Epithelial cell of esophagus (primary cell): ENCODE results near the gene KIAA0825.

Experiments
- DNase-seq: peaks from one replicate; pipeline ENCODE4 v3.0.0; 2010; ENCODE audit warnings: low read depth
- H3K4me3 ChIP-seq: 2 replicates; pipeline ENCODE4 v1.5.1; 2011; ENCODE audit warnings: mild to moderate bottlenecking, low read length, control low read depth
- TF ChIP-seq, protein P1 (sequence below): IDR thresholded peaks from 2 replicates; pipeline ENCODE4 v1.5.1; 2011; ENCODE audit warnings: low read depth, mild to moderate bottlenecking, low read length, control low read depth, inconsistent platforms; ENCODE audit not compliant: insufficient read depth; ENCODE audit errors: missing control alignments

Gene KIAA0825

DNA sequence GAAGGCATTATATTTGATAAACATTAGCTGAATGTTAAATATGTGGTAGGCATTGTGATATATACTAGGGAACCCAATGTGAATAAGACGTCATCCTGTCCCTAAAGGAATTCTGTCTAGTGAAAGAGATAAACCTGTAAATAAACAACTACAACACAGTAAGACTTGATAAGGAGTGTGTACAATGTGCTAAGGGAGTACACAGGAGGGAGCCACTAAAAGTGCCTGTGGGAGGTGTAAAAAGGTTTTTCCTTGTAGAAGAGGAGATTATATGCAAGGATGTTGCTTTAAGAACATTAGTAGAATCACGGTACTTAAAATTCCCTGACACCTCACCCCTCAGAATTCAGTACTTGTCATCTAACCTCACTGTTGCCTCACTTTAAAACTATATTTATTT lies 91.7 kb downstream of the KIAA0825 start:
- H3K4me3 ChIP-seq = no peak overlapping the region
- no peak for DNase-seq
- TF ChIP-seq, protein P1, sequence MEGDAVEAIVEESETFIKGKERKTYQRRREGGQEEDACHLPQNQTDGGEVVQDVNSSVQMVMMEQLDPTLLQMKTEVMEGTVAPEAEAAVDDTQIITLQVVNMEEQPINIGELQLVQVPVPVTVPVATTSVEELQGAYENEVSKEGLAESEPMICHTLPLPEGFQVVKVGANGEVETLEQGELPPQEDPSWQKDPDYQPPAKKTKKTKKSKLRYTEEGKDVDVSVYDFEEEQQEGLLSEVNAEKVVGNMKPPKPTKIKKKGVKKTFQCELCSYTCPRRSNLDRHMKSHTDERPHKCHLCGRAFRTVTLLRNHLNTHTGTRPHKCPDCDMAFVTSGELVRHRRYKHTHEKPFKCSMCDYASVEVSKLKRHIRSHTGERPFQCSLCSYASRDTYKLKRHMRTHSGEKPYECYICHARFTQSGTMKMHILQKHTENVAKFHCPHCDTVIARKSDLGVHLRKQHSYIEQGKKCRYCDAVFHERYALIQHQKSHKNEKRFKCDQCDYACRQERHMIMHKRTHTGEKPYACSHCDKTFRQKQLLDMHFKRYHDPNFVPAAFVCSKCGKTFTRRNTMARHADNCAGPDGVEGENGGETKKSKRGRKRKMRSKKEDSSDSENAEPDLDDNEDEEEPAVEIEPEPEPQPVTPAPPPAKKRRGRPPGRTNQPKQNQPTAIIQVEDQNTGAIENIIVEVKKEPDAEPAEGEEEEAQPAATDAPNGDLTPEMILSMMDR = no peak

DNA sequence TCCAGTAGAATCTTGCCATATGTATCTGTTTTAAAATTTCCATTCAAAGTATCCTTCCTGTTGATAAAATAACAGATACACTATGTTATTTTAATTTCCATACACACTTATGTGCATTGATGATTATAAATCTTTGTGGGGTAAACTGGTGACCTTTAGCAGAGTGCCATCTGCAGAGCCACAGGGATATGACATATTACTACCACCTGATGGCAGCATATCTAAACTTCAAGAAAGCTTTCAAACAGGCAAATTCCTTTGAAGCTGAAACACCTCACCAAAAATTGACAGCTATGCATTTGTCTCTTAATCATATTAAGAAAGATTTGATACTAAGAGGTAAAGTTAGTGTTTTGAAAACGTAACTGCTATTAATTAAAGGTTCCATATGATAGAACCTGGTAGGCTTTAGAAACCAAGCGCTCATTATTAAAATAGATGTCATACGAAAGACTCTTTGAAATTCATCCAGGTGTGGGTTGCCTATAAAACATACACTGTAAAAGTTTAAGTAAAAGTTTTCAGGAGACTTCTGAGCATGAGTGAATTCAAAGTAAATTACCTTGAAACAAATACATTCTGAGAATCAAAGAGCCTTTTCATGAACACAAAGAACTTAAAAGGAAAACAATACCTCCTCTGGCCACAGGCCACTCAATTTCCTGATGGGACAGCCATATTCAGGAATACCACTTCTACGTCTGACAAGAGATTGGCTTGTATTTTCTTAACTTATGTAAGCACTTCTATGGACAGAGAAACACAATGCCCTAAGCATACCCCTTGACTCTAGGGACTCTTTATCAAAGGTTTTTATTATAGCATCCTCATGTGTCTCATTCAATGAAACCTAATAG lies 93.3 kb downstream of the KIAA0825 start:
- TF ChIP-seq, protein P1 = peak; percentile 72
- DNase-seq = peak; percentile 60
- H3K4me3 ChIP-seq = no peak overlapping the region

DNA sequence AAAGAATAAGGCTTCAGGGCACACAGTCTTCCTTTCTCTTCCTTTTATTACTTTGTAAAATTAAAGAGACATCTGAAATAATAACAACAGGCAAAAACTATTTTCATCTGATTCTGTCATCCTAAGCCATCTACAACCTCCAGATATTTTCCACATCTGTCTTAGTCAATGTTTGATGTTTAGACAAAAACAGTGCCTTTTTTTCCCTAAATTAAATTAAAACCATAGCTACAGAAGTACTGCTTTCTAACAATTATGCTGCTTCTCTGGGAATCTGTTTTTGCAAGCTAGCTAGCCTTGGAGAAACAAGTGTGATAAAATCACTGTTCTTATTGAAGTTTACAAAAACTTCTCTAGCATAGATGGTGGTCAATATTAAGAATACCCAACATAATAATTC lies 95.4 kb downstream of the KIAA0825 start:
- H3K4me3 ChIP-seq = no peak overlapping the region
- TF ChIP-seq, protein P1 = no peak
- DNase-seq = no peak

DNA sequence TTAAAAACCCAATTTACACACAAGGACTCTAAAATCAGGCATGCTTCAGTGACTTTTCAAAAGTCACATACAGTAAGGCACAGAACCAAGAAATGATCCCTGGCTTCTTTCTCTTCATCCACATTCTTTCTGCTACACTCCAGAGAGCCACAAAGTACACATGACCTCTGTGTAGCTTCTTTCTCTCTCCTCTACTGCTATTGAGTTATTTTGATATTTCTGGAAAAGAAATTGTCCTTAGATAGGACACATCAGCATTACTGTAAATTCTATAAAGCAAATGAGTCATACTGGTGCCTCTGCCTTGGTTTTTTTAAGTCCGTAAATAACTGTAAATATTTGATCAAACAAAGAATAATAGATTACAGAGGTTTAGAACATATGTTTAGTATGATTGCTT lies 96.3 kb downstream of the KIAA0825 start:
- TF ChIP-seq, protein P1 = no peak
- no peak for DNase-seq
- H3K4me3 ChIP-seq = no peak overlapping the region

DNA sequence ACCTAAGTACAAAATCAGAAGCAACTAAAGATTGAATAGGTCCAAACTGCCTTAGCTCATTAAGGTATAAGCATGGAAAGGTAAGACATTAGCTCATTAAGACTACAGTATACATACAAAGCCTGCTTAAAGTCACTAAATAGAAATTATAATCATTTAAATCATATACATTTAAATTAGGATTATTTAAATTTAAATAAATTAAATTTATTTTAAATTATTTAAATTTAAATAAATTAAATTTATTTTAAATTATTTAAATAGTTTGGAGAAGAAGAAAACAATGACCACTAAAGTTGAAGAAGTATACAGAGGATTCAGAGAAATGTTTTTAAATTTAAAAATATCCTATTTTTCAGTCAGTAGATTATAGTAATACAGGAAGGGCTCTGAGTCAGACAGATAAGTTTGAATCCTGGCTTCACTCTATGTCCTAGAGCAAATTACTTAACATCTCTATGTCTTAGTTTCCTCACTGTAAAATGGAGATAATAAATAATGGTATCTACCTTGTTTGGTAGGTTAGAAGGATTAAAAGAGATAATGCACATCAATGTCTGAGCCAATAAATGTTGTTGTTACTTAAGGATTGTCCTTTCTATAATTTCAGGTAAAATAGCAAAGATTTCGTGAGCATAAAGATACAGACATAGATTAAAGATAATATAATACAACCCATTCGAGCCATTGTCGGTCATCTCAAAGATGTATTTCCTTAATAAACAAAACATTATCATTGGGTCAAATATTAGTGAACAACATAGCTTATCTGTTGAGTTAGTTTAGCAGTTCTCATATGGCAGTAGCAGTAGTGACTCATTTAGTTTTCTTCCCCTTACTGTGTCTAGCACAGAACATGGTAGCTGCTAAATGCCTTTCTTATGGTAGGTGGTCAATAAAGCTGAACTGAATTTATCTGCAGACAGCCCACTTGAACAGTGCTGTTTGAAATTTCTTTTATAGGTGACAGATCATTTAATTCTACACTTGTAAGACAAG lies 100.6 kb downstream of the KIAA0825 start:
- TF ChIP-seq, protein P1 = no peak
- H3K4me3 ChIP-seq = no peak overlapping the region
- peak; percentile 11 for DNase-seq

DNA sequence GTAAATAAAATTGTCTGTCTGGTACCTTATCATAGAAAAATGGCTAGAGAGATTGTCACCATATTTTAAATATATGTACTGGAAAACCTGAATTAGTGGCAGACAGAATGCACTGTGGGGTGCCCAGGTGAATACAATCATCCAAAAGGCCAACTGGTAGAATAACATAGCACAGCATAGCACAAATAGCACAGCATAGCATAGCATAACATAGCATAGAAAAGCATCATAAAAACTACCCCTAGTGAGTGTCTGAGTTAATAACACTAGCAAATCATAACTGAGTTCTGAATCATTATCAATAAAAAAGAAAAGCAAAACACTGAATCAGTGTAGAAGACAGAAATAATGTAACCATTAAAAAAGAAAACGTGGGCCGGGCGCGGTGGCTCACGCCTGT lies 102.3 kb downstream of the KIAA0825 start:
- no peak for DNase-seq
- TF ChIP-seq, protein P1 = no peak

More for the DNA sequence above, 102.3 kb downstream of the KIAA0825 start:
- no peak overlapping the region for H3K4me3 ChIP-seq
